PFSK-1 (cell line): Measurements from ENCODE around the gene TBX22.

Experiments
- POLR2AphosphoS5 ChIP-seq: IDR thresholded peaks from 2 replicates; pipeline ENCODE4 v1.6.1; 2012; ENCODE audit warnings: low read depth, mild to moderate bottlenecking, control low read depth, low read length, moderate library complexity
- TAF1 ChIP-seq: IDR thresholded peaks from 2 replicates; pipeline ENCODE4 v1.6.1; 2012; ENCODE audit warnings: low read length, control low read depth, borderline replicate concordance; ENCODE audit not compliant: insufficient read depth

DNA sequence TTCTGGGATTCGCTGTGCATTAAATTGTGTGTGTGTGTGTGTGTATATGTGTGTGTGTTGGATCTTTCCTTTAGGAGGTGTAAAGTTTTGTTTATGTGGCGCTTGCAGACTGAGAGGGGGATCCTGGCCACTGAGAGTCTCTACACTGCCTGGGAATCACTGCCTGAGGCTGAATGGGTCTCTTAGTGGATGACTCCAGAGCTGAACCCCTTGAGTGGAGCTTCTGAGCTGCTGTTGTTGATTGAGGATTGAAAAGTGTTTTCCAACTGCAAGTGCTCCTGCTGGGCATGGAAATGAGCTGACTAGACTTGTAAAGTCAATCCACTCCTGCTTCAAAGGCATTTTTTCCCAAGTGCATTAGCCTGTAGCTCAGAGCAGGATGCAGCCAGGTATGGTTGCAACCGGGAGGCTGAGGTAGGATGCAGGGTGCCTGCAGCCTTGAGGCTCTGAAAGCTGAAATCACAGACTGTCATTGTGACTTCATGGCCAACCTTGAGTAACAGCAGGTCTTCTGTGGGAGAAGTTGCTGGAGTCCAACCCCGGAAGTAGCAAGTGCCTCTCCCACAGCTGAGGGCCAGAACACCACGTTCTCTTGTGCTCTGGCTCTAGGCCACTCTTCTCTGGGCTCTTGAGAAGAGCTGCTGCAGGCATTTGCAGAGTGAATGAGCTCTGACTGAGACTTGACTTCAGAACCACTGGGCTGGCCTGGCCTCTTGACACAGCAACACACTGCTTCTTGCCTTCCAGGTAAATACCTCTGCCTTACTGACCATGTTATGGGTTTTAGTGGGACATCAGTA lies at the start of gene TBX22:
- TF ChIP-seq POLR2AphosphoS5 (no peak), TAF1 (no peak)
